ENCODE measurements around the gene DLGAP1.
A peak's percentile ranks its signal among the peaks of the same experiment; 100 is the strongest.

GRCh38 chr18:3703732-3704176, 751.4 kb downstream of the DLGAP1 start:
- TF ChIP-seq, protein P1, sequence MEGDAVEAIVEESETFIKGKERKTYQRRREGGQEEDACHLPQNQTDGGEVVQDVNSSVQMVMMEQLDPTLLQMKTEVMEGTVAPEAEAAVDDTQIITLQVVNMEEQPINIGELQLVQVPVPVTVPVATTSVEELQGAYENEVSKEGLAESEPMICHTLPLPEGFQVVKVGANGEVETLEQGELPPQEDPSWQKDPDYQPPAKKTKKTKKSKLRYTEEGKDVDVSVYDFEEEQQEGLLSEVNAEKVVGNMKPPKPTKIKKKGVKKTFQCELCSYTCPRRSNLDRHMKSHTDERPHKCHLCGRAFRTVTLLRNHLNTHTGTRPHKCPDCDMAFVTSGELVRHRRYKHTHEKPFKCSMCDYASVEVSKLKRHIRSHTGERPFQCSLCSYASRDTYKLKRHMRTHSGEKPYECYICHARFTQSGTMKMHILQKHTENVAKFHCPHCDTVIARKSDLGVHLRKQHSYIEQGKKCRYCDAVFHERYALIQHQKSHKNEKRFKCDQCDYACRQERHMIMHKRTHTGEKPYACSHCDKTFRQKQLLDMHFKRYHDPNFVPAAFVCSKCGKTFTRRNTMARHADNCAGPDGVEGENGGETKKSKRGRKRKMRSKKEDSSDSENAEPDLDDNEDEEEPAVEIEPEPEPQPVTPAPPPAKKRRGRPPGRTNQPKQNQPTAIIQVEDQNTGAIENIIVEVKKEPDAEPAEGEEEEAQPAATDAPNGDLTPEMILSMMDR (IDR thresholded peaks at IDR 0.05), result peak; percentile 82
- no peak for TF ChIP-seq EZH2phosphoT487 (IDR thresholded peaks at IDR 0.05)
